Esophagus muscularis mucosa (tissue), 3 donors: ENCODE results near the gene FAM107B.

Source experiments
- POLR2A ChIP-seq: fragments of 450-650 bp; IDR thresholded peaks from one replicate; pipeline ENCODE4 v1.6.1; 2017; ENCODE audit warnings: antibody characterized with exemption, moderate library complexity, mild to moderate bottlenecking, low read depth
- POLR2AphosphoS5 ChIP-seq, 2 donors: sonication (generic); formaldehyde crosslinking; IDR thresholded peaks; one replicate each; pipeline ENCODE4 v1.6.1; 2017; ENCODE audit warnings: antibody characterized with exemption in 2 of 2
- TF ChIP-seq, protein P1 (sequence below), 3 experiments: fragments of 200-600 bp in 2 of 3; fragments of 450-650 bp in 1 of 3; sonication (generic) in 2 of 3; IDR thresholded peaks; one replicate each; pipeline ENCODE4 v1.5.1; 2017 to 2019; ENCODE audit warnings: antibody characterized with exemption in 3 of 3, mild to moderate bottlenecking in 2 of 3, moderate library complexity in 1 of 3

DNA sequence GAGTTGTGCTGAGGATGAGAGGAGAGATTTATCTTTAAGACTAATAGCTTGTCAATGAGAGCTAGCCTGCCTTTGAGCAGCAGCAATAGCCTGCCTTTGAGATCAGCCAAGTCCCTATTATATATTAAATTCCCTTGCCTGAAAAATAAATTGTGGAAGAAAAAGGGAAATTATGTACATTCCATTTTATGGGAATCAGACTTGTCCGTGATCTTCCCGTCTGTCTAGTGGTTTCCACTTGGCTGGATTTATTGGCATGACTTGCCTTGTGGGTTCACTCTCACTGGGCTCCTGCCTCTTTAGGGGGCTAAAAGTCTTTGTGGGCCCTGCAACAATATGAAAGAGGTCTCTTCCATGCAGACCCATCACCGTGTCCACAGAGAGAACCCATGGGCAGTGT lies 272.3 kb downstream of the FAM107B start:
- TF ChIP-seq POLR2A (no peak), POLR2AphosphoS5 (IDR thresholded peaks at IDR 0.05) (no peak)
- TF ChIP-seq, protein P1, sequence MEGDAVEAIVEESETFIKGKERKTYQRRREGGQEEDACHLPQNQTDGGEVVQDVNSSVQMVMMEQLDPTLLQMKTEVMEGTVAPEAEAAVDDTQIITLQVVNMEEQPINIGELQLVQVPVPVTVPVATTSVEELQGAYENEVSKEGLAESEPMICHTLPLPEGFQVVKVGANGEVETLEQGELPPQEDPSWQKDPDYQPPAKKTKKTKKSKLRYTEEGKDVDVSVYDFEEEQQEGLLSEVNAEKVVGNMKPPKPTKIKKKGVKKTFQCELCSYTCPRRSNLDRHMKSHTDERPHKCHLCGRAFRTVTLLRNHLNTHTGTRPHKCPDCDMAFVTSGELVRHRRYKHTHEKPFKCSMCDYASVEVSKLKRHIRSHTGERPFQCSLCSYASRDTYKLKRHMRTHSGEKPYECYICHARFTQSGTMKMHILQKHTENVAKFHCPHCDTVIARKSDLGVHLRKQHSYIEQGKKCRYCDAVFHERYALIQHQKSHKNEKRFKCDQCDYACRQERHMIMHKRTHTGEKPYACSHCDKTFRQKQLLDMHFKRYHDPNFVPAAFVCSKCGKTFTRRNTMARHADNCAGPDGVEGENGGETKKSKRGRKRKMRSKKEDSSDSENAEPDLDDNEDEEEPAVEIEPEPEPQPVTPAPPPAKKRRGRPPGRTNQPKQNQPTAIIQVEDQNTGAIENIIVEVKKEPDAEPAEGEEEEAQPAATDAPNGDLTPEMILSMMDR (IDR thresholded peaks at IDR 0.05), result no peak
